Osteoblast (primary cell): ENCODE results near the gene ADAMTS16. TPM values are rescaled to one million over a fixed set of nuclear protein-coding genes. Genes with fewer than 3 reads are reported as not detected.
A peak's percentile ranks its signal among the peaks of the same experiment; 100 is the strongest.

Source experiments
- DNase-seq: peaks from one replicate; pipeline ENCODE4 v3.0.0; 2011; ENCODE audit warnings: low spot score, mixed read lengths; ENCODE audit not compliant: insufficient read length; ENCODE audit errors: missing footprints
- H2AFZ ChIP-seq: 2 replicates; pipeline ENCODE4 v1.6.0; 2011; ENCODE audit warnings: mild to moderate bottlenecking, low read length
- H3K27ac ChIP-seq: 2 replicates; pipeline ENCODE4 v1.5.1; 2011; ENCODE audit warnings: mild to moderate bottlenecking, low read depth, low read length, moderate library complexity
- H3K27me3 ChIP-seq: 2 replicates; pipeline ENCODE4 v1.6.0; 2012; ENCODE audit warnings: mild to moderate bottlenecking, control low read depth, inconsistent platforms, low read length, moderate library complexity; ENCODE audit not compliant: insufficient read depth
- H3K36me3 ChIP-seq: 2 replicates; pipeline ENCODE4 v1.5.1; 2011; ENCODE audit warnings: mild to moderate bottlenecking, low read length, control low read depth, moderate library complexity; ENCODE audit not compliant: insufficient read depth
- H3K4me1 ChIP-seq: 2 replicates; pipeline ENCODE4 v1.5.1; 2011; ENCODE audit warnings: mild to moderate bottlenecking, low read length, control low read depth, moderate library complexity; ENCODE audit not compliant: insufficient read depth
- H3K4me2 ChIP-seq: 2 replicates; pipeline ENCODE4 v1.6.0; 2011; ENCODE audit warnings: mild to moderate bottlenecking, low read length; ENCODE audit not compliant: insufficient read depth
- H3K4me3 ChIP-seq: fragments of 200-600 bp; sonication (generic); 3 replicates; pipeline ENCODE4 v1.5.1; 2012; ENCODE audit warnings: mild to moderate bottlenecking, low read length, inconsistent platforms; ENCODE audit not compliant: insufficient read depth
- H3K79me2 ChIP-seq: 2 replicates; pipeline ENCODE4 v1.6.0; 2012; ENCODE audit warnings: mild to moderate bottlenecking, low read length, control low read depth, inconsistent platforms; ENCODE audit not compliant: insufficient read depth
- H3K9me3 ChIP-seq: 2 replicates; pipeline ENCODE4 v1.5.1; 2011; ENCODE audit warnings: low read depth, low read length, control low read depth
- H4K20me1 ChIP-seq: 2 replicates; pipeline ENCODE4 v1.6.0; 2012; ENCODE audit warnings: mild to moderate bottlenecking, low read length, control low read depth; ENCODE audit not compliant: insufficient read depth
- CTCF ChIP-seq: IDR thresholded peaks from 2 replicates; pipeline ENCODE4 v1.5.1; 2011; ENCODE audit warnings: mild to moderate bottlenecking, low read depth, low read length, moderate library complexity; ENCODE audit errors: extremely low read depth
- total RNA-seq: library from RNA; depleted of rRNA; stranded (reverse); fragments of >200 nt; gene quantifications from 2 replicates; pipeline ENCODE4 v1.2.3, GENCODE V29; 2012

Gene ADAMTS16
- total RNA-seq, 1 donor: 1.4 TPM

GRCh38 chr5:5315068-5315980, 175.2 kb downstream of the ADAMTS16 start:
- no peaks in the 10 kb centered on the region for H4K20me1 ChIP-seq
- TF ChIP-seq CTCF: no peak
- no peak overlapping the region for H3K4me3 ChIP-seq
- H3K27me3 ChIP-seq: no peaks in the 10 kb centered on the region
- peak overlapping the region; percentile 56 for H3K27ac ChIP-seq
- H3K4me1 ChIP-seq: peaks cover 25% of the 10 kb centered on the region
- DNase-seq: no peak
- H3K79me2 ChIP-seq: no peaks in the 10 kb centered on the region
- H3K4me2 ChIP-seq: no peak overlapping the region
- H2AFZ ChIP-seq: no peak overlapping the region
- no peaks in the 10 kb centered on the region for H3K36me3 ChIP-seq
- H3K9me3 ChIP-seq: no peaks in the 10 kb centered on the region

GRCh38 chr5:5316334-5316733, 176.2 kb downstream of the ADAMTS16 start:
- Histone ChIP-seq H3K27me3 (no peaks in the 10 kb centered on the region), H3K9me3 (no peaks in the 10 kb centered on the region), H3K79me2 (no peaks in the 10 kb centered on the region), H3K27ac (peak overlapping the region; percentile 56), H3K4me3 (no peak overlapping the region), H3K4me1 (peaks cover 25% of the 10 kb centered on the region), H4K20me1 (no peaks in the 10 kb centered on the region), H3K36me3 (no peaks in the 10 kb centered on the region), H2AFZ (no peak overlapping the region), H3K4me2 (no peak overlapping the region)
- no peak for TF ChIP-seq CTCF
- DNase-seq: peak; percentile 93

- Histone ChIP-seq H3K4me1 (peaks cover 20% of the 10 kb centered on the region), H2AFZ (no peak overlapping the region), H3K27ac (no peak overlapping the region), H3K9me3 (no peaks in the 10 kb centered on the region), H3K4me2 (no peak overlapping the region), H3K79me2 (no peaks in the 10 kb centered on the region), H4K20me1 (no peaks in the 10 kb centered on the region), H3K36me3 (no peaks in the 10 kb centered on the region), H3K27me3 (no peaks in the 10 kb centered on the region), H3K4me3 (no peak overlapping the region)
- no peak for TF ChIP-seq CTCF
- DNase-seq: no peak
Measured at GRCh38 chr5:5317976-5318375, 177.8 kb downstream of the ADAMTS16 start.

- Histone ChIP-seq H4K20me1 (no peaks in the 10 kb centered on the region), H3K4me2 (no peak overlapping the region), H3K79me2 (no peaks in the 10 kb centered on the region), H3K9me3 (no peaks in the 10 kb centered on the region), H3K36me3 (no peaks in the 10 kb centered on the region), H3K4me1 (peaks cover 14% of the 10 kb centered on the region), H3K27ac (no peak overlapping the region), H3K4me3 (no peak overlapping the region), H3K27me3 (no peaks in the 10 kb centered on the region), H2AFZ (no peak overlapping the region)
- DNase-seq: no peak
- TF ChIP-seq CTCF: no peak
Measured at GRCh38 chr5:5318426-5319190, 178.5 kb downstream of the ADAMTS16 start.
